ENCODE results near the gene SLC25A21.

Gene SLC25A21

DNA sequence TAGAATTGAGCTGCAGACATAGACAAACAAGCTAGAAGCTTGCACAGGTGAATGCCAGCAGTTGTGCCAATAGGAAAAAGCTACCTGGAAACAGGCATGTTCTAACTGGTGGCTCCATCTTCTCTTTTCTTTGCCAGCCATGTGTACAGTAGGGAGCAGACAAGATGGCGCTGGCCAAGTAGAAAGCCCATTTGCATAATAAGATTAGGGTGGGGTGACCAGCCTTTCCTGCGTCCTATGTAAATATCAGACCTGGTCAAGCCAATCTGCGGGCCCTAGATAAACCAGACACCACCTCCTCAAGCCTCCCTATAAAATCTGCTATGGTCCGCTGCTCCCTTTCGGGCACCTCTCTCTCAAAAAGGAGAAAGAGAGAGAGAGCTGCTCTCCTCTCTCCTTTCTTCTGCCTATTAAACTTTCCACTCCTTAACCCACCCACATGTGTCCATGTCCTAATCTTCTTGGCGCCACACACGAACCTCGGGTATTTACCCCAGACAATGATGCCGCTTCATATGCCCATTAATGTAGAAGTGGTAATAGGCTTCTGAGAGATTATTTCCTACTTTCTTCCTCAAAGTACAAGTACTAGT lies 201.0 kb downstream of the SLC25A21 start:
- no peaks in the 10 kb centered on the region for H3K9me3 ChIP-seq (ENCODE audit: control insufficient read depth, insufficient read depth, low read length)
- no peaks in the 10 kb centered on the region for H3K27me3 ChIP-seq (ENCODE audit: control insufficient read depth, low read length)
- H3K9me2 ChIP-seq (replicated peaks; ENCODE audit: control insufficient read depth, low read length) = no peaks in the 10 kb centered on the region
- no peaks in the 10 kb centered on the region for H3K4me1 ChIP-seq (ENCODE audit: control insufficient read depth, low read length)
- TF ChIP-seq, protein P1, sequence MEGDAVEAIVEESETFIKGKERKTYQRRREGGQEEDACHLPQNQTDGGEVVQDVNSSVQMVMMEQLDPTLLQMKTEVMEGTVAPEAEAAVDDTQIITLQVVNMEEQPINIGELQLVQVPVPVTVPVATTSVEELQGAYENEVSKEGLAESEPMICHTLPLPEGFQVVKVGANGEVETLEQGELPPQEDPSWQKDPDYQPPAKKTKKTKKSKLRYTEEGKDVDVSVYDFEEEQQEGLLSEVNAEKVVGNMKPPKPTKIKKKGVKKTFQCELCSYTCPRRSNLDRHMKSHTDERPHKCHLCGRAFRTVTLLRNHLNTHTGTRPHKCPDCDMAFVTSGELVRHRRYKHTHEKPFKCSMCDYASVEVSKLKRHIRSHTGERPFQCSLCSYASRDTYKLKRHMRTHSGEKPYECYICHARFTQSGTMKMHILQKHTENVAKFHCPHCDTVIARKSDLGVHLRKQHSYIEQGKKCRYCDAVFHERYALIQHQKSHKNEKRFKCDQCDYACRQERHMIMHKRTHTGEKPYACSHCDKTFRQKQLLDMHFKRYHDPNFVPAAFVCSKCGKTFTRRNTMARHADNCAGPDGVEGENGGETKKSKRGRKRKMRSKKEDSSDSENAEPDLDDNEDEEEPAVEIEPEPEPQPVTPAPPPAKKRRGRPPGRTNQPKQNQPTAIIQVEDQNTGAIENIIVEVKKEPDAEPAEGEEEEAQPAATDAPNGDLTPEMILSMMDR (IDR thresholded peaks at IDR 0.05; ENCODE audit: low read depth, low read length, poor library complexity, severe bottlenecking) = no peak
- no peak for TF ChIP-seq EZH2phosphoT487 (IDR thresholded peaks at IDR 0.05; ENCODE audit: borderline replicate concordance, low read length)
- no peak overlapping the region for H3K27ac ChIP-seq (ENCODE audit: low read depth, low read length)
- no peaks in the 10 kb centered on the region for H3K79me2 ChIP-seq (ENCODE audit: control insufficient read depth, low read length)
- H3F3A ChIP-seq (ENCODE audit: control insufficient read depth, insufficient read depth) = no peaks in the 10 kb centered on the region
- H3K4me3 ChIP-seq (ENCODE audit: low read length) = no peak overlapping the region
- no peaks in the 10 kb centered on the region for H4K20me1 ChIP-seq (ENCODE audit: control insufficient read depth, insufficient read depth, low read depth, low read length)
- H3K36me3 ChIP-seq (ENCODE audit: control insufficient read depth, low read length) = no peaks in the 10 kb centered on the region
- no peak overlapping the region for H3K4me2 ChIP-seq (ENCODE audit: low read length)

DNA sequence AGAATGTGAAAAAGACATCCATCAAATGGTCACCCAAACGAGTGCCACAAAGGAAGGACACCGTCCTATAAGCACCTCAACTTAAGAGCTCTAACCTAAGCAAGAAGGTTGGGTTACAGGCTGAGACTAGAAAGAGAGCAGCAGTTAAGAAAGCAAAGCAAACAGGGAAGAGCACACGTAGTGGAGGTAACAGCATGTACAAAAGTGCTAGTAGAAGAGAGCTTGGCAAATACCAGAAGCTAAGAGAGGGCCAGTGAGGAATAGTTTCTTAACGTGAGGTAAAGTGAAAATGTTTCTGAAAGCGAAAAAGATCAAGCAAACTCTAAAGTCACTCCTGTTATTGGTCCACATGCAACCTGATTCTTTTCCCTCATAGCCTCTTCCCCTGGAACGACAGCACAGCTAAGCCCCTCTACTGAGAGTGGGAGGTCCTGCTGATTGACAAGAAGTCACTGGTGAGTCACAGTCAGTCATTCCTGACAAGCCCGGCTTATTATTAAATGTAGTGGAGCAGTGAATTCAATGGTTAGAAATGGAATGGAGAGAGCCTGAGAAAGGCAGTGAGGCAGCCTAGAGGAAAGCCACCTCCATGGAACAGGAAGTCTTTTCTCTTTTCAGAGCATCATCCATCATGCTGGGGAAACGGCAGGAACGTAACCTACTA lies 204.4 kb downstream of the SLC25A21 start:
- Histone ChIP-seq H3K4me3 (ENCODE audit: low read length) (no peak overlapping the region), H3K27me3 (ENCODE audit: control insufficient read depth, low read length) (no peaks in the 10 kb centered on the region), H3K36me3 (ENCODE audit: control insufficient read depth, low read length) (no peaks in the 10 kb centered on the region), H3K27ac (ENCODE audit: low read depth, low read length) (no peak overlapping the region), H4K20me1 (ENCODE audit: control insufficient read depth, insufficient read depth, low read depth, low read length) (no peaks in the 10 kb centered on the region), H3K4me1 (ENCODE audit: control insufficient read depth, low read length) (no peaks in the 10 kb centered on the region), H3F3A (ENCODE audit: control insufficient read depth, insufficient read depth) (no peaks in the 10 kb centered on the region), H3K9me2 (replicated peaks; ENCODE audit: control insufficient read depth, low read length) (no peaks in the 10 kb centered on the region), H3K9me3 (ENCODE audit: control insufficient read depth, insufficient read depth, low read length) (no peaks in the 10 kb centered on the region), H3K79me2 (ENCODE audit: control insufficient read depth, low read length) (no peaks in the 10 kb centered on the region), H3K4me2 (ENCODE audit: low read length) (no peak overlapping the region)
- no peak for TF ChIP-seq EZH2phosphoT487 (IDR thresholded peaks at IDR 0.05; ENCODE audit: borderline replicate concordance, low read length)
- TF ChIP-seq, protein P1 (IDR thresholded peaks at IDR 0.05; ENCODE audit: low read depth, low read length, poor library complexity, severe bottlenecking) = no peak

DNA sequence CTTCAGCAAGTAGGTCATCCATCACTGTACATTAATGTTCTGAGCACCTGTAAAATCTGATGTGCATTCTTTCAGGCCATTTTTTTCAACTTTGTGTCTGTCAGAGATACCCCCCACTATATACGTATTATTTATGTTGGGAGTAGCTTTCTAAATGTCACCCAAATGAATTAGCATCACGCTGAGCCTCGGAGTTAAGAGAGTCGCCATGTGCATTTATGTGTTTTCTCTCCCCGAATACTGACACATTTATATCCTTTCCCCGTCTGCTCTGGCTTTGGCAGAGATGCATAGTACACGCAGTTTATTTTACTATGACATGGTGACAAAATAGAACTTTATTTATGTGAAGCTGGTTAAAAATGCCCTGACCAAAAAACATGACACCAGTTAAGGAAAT lies 216.4 kb downstream of the SLC25A21 start:
- no peaks in the 10 kb centered on the region for H3K9me3 ChIP-seq (ENCODE audit: control insufficient read depth, insufficient read depth, low read length)
- H3F3A ChIP-seq (ENCODE audit: control insufficient read depth, insufficient read depth) = no peaks in the 10 kb centered on the region
- H3K4me2 ChIP-seq (ENCODE audit: low read length) = no peak overlapping the region
- TF ChIP-seq EZH2phosphoT487 (IDR thresholded peaks at IDR 0.05; ENCODE audit: borderline replicate concordance, low read length) = no peak
- TF ChIP-seq, protein P1 (IDR thresholded peaks at IDR 0.05; ENCODE audit: low read depth, low read length, poor library complexity, severe bottlenecking) = no peak
- no peaks in the 10 kb centered on the region for H3K4me1 ChIP-seq (ENCODE audit: control insufficient read depth, low read length)
- no peaks in the 10 kb centered on the region for H3K27me3 ChIP-seq (ENCODE audit: control insufficient read depth, low read length)
- no peaks in the 10 kb centered on the region for H3K9me2 ChIP-seq (replicated peaks; ENCODE audit: control insufficient read depth, low read length)
- no peak overlapping the region for H3K4me3 ChIP-seq (ENCODE audit: low read length)
- H4K20me1 ChIP-seq (ENCODE audit: control insufficient read depth, insufficient read depth, low read depth, low read length) = no peaks in the 10 kb centered on the region
- no peak overlapping the region for H3K27ac ChIP-seq (ENCODE audit: low read depth, low read length)
- H3K79me2 ChIP-seq (ENCODE audit: control insufficient read depth, low read length) = no peaks in the 10 kb centered on the region
- no peaks in the 10 kb centered on the region for H3K36me3 ChIP-seq (ENCODE audit: control insufficient read depth, low read length)

Measured in DOHH2 (cell line).